ENCODE results near the gene LZTS2. TPM values are rescaled to one million over a fixed set of nuclear protein-coding genes. Genes with fewer than 3 reads are reported as not detected.

The LZTS2 gene
- polyA plus RNA-seq, 3 donors = 22.4 to 105 (median 91.5) TPM

DNA sequence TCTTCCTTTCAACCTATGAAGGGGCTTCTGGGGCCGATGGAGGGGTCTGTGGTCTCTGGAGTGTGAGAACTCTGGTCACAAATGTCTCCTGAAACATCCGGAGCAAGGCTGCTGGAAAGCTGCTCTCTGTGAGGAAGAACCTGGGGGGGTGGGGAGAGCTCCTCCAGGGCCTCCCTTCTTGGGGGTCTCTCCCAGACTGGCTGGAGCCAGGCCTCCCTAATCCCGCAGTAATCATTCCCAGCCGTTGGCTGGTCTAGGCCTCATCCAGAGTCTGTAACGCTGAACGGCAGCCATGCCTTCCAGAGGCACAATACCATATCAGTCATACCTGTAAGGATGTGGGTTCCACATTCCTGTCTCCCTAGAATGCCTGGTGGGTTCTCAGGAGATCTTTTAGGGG lies 4.4 kb upstream of the LZTS2 start:
- WGBS, 3 donors = 67 to 71% (median 71%) methylated on average over 6 of the region's 6 CpGs
- H3K27ac ChIP-seq (ENCODE audit: low read depth, low read length) = no peak overlapping the region

DNA sequence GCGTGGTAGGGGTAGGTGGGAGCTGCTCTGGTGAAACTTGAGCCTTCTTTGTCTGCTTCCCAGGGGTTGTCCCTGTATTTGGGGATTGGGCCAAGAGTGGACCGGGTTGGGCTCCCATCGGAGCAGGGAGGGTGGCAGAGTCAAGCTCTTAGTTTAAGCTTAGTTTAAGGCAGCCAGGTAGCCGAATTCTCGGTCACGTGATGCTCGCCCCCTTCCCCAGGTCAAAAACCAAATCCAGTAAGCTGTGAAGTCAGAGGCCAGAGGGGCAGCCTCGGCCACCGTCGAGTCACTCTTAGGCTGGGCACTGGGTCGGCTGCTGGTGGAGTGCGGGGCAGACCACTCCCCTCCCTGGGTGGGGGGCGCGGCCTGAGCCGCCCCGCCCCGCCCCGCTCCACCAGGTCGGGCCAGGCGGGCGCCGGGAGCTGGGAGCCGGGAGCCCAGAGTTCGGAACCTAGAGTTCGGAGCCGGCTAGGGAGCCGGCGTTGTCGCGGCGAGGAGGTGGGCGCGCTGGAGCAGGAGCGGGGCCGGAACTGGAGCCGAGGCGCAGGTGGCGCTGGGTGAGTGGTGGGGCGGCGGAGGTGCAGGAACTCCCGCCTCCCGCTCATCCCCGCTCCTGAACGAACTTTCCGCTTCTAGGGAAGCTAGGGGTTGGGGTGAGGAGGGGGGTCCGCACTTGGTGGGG lies 2.8 kb upstream of the LZTS2 start:
- 4 to 5% (median 5%) methylated on average over 40 to 46 of the region's 46 CpGs for WGBS, 3 donors
- H3K27ac ChIP-seq (ENCODE audit: low read depth, low read length) = no peak overlapping the region

DNA sequence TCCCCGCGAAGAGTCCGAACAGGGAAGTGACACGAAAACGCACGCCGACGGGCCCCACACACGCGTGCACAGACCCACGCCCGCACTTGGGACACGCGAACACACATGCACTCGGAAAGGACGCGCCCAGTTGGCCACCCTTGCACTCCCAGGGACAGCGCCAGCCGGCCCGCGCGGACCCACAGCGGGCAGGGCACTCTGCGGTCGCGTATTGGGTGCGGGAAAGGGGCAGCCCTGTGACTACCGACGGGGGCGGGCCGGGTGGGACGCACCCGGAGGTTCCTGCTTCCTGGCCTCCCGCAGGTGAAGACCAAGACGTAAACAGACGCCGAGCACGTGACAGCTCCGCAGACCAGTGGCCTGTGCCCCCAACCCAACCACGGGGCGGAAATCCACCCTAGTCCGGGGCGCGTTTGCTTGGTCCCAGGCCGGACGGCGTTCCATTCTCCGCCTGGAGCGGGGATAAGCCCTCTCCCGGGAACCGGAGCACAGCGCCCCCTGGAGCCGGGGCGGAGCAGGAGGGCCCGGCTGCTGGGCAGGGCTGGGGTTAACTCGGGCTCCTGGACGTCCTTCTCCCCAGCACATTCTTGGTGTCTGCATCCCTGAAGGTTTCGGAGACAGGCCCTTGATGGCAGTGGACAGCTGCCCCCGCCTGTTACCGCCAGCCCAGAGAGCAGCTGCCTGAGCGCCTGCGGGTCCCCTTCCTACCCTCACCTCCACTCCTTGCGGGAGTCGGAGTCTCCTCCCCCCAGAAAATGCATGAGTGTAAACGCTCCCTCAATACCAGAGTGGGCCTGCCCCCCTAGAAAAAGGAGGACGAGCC lies 2.0 kb upstream of the LZTS2 start:
- WGBS, 3 donors = 0% methylated on average over 45 to 66 of the region's 66 CpGs
- no peak overlapping the region for H3K27ac ChIP-seq (ENCODE audit: low read depth, low read length)

DNA sequence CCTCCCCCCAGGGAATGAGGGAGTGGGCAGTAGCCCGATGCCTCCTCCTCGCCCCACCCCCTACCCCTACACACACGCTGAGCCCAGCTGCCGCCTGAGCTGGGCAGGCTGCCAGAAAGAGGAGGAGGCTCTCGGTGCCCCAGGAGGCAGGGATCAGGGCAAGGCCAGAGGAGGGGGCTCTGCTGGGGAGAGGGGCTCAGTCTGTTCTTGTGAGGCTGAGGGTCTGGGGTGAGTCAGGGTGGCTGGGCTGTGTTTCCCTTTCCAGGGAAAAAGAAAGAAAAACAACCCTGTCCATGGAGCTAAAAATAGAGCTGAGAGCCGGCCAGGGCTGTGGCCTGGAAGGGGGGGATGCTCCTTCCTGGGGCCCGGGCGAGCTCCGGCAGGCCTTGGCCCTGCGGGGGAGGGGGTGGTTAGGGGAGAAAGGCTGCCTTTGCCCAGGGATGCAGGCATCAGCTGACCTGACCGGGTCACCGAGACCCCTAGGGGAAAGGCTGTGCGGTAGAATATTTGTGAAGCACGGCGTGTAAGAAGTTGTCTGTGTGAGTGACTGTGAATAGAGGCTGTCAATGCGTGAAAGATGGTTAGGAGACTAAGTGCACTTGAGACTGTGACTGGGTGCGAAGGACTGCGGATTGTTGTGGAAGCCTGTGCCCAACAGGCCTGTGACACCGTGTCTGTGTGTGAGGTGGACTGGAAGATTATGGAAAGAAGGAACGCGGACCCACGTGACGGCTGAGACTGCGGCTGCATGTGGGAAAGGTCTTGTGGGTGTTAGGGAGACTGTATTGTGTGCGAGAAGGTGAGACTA lies 1.2 kb upstream of the LZTS2 start:
- WGBS, 3 donors = 2 to 4% (median 2%) methylated on average over 25 of the region's 25 CpGs
- H3K27ac ChIP-seq (ENCODE audit: low read depth, low read length) = peak overlapping the region; percentile 97

DNA sequence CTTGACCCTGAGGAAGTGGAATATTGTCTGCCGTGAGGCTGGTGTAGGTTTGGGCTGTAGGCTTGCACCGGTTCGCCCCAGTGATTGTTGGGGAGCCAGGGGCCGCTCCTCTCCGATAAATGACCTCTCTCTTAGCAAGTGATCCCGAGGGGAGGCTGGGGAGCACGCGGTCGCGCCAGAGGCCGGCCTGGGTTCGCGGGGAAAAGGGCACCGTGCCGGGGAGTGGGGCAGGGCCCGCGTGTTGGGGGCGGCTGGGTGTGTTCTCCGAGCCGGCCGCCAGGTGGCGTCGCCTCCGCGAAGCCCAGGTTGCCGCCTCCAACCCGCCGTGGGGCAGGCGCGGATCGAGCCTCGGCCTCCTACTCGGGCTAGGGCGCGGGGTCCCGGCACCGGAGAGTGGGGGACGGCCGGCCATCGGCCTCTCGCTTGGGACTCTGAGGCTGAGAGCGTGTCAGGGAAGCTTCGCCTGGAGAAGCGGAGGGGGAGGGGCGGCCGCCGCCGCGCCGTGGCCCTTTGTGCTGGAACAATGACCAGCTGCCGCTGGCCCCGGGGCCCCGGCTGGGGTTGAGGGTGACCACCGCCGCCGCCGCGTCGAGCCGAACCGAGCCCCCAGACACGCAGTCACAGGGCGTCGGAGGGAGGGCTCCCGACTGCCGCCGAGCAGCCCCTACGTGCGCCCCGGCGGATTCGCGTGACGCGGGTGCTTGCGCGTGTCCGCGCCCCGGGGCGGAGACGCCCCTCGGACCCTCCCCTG lies 442 bp upstream of the LZTS2 start:
- H3K27ac ChIP-seq (ENCODE audit: low read depth, low read length) = peak overlapping the region; percentile 97
- WGBS, 3 donors = 0% methylated on average over 55 to 83 of the region's 83 CpGs

DNA sequence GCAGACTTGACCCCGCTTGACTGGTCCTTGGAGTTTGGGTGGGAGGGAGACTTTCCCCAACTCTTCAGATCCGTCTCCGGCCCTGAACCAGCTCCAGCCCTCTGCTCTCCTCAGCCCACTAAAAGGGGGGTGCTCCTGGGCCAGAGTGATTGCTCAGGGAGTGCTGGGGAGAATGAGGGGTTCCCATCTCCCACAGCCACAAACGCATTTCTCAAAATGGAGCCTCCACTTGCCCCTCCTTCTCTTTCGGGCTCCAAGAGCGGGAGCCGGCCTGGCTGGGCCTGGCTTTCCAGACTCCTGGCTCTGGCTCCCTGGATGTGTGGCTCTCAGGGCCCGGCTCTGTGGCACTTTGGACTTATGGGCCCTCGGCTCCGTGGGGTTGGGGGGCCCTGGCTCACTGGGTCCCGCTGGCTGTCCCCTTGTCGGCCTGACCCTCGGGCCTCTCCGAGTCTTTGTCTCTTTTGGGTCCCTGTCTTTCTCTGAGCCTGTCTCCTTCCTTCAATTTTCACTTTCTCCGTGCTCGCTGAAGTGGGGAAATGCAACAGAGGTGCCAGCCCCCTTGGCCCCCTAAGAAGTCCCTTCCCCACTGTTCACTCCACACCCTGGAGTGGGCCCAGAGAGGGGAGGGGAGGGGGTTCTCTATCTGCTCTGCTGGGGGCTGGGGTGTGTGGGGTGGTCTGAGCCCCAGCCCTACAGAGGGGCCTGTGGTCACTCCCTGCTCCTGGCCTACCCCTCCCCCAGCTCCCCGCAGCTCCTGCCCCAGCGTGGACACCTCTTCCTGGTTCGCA lies 713 bp downstream of the LZTS2 start:
- WGBS, 3 donors = 3 to 22% (median 4%) methylated on average over 17 to 19 of the region's 19 CpGs
- H3K27ac ChIP-seq (ENCODE audit: low read depth, low read length) = peak overlapping the region; percentile 97

DNA sequence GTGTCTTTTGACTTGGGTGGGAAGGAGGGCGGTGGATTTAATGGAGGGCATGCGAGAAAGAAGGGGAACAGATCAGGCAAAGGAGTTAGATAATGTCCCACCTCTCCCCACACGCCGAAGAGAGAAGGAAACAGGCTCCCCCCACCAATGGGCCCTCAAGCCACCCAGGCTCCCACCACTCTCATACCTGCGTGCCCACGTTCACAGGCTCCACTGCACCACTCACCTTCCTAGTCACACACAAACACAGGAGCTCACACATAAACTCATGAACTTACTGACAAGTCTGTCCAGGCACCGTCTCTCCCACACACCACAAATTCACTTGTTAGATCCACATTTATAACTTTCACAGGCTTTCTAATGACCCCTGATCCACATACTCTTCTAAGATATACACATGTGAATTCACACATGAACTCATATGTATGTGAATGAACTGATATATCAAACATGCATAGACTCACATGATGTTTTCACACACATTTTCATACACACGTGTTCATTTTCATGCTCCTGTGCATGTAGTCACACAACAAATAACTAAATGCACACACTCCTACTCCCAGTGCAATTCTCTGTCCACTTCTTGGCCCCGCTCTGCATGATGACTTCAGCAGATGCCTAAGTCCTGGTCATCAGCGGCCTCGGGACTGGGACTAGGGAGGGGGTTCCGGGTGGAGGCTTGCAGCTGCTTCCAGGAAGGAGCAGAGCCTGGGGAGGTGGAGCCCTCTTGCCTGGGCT lies 1.5 kb downstream of the LZTS2 start:
- WGBS, 3 donors = 13 to 50% (median 15%) methylated on average over 11 to 12 of the region's 12 CpGs
- peak overlapping the region; percentile 97 for H3K27ac ChIP-seq (ENCODE audit: low read depth, low read length)

DNA sequence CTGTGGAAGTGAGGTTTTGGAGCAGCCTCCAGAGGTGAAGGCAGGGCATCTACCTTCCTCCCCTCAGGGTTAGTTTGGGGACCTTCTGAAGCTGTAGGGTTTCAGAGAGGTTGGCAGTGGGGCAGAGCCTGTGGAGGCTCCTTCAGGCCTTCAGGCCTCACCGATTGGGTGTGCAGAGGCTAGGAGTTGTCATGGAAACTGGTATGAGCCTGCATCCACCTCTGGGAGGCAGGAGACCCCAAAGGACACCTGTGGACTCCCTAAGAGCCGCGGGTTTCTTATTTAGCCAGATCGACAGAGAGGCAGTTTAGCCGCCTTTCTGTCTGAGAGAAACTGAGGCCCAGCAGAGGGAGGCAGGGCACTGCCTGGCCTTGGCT lies 2.0 kb downstream of the LZTS2 start:
- 41 to 80% (median 50%) methylated on average over 5 of the region's 5 CpGs for WGBS, 3 donors
- H3K27ac ChIP-seq (ENCODE audit: low read depth, low read length) = peak overlapping the region; percentile 51

DNA sequence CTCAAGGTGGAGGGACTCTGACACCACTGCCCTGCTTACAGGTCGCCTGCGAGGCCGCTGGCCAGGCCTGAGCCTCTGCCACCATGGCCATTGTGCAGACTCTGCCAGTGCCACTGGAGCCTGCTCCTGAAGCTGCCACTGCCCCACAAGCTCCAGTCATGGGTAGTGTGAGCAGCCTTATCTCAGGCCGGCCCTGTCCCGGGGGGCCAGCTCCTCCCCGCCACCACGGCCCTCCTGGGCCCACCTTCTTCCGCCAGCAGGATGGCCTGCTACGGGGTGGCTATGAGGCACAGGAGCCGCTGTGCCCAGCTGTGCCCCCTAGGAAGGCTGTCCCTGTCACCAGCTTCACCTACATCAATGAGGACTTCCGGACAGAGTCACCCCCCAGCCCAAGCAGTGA lies 2.8 kb downstream of the LZTS2 start:
- no peak overlapping the region for H3K27ac ChIP-seq (ENCODE audit: low read depth, low read length)
- WGBS, 3 donors = 72 to 88% (median 78%) methylated on average over 11 of the region's 11 CpGs

DNA sequence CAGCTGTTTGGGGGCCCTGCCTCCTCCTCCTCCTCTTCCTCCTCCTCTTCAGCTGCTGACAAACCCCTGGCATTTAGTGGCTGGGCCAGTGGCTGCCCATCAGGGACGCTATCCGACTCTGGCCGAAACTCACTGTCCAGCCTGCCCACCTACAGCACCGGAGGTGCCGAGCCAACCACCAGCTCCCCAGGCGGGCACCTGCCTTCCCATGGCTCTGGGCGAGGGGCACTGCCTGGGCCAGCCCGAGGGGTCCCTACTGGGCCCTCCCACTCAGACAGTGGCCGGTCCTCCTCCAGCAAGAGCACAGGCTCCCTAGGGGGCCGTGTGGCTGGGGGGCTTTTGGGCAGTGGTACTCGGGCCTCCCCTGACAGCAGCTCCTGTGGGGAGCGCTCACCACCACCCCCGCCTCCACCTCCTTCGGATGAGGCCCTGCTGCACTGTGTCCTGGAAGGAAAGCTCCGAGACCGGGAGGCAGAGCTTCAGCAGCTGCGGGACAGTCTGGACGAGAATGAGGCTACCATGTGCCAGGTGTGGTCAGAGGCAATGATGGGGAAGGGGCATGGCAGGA lies 4.1 kb downstream of the LZTS2 start:
- 87 to 91% (median 88%) methylated on average over 17 to 18 of the region's 18 CpGs for WGBS, 3 donors
- H3K27ac ChIP-seq (ENCODE audit: low read depth, low read length) = no peak overlapping the region

DNA sequence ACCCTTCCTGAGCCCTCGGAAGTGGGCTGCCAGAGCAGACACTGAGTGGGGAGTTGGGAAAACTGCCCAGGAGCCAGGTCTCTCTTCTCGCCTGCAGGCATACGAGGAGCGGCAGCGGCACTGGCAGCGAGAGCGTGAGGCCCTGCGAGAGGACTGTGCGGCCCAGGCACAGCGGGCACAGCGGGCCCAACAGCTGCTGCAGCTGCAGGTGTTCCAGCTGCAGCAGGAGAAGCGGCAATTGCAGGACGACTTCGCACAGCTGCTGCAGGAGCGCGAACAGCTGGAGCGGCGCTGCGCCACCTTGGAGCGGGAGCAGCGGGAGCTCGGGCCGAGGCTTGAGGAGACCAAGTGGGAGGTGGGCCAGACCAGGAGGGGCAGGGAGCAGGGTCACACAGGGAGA lies 5.8 kb downstream of the LZTS2 start:
- WGBS, 3 donors = 85 to 92% (median 88%) methylated on average over 21 to 23 of the region's 23 CpGs

DNA sequence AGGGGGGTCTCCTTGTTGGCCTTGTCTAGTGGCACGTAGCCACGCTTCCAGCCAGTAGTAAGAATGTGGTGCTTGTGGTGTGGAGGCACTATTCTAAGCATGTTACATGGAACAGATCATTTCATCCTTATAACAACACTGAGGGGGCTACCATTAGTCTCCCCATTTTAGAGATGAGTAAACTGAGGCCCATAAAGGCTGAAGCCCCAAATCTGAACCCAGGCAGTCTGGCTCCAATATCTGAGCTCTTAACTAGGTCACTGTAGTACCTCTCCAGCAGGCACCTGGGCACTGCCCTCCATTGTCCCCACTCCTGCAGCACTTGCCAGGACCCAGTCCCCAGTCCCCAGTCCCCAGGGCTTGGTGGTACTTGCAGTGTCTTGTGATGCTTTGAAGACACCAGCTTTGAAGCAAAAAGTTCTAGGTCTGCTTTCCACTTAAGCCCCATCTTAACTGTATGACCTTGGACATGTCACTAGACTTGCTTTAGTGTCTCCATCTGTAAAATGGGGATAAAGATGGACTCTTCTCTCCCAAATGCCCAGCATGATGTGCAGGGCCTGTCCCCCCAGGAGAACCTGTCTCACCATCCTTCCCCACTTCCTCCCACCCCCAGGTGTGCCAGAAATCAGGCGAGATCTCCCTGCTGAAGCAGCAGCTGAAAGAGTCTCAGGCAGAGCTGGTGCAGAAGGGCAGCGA lies 6.4 kb downstream of the LZTS2 start:
- WGBS, 3 donors = 94 to 99% (median 96%) methylated on average over 4 of the region's 4 CpGs
- H3K27ac ChIP-seq (ENCODE audit: low read depth, low read length) = no peak overlapping the region

More for the DNA sequence above, 5.8 kb downstream of the LZTS2 start:
- no peak overlapping the region for H3K27ac ChIP-seq (ENCODE audit: low read depth, low read length)

DNA sequence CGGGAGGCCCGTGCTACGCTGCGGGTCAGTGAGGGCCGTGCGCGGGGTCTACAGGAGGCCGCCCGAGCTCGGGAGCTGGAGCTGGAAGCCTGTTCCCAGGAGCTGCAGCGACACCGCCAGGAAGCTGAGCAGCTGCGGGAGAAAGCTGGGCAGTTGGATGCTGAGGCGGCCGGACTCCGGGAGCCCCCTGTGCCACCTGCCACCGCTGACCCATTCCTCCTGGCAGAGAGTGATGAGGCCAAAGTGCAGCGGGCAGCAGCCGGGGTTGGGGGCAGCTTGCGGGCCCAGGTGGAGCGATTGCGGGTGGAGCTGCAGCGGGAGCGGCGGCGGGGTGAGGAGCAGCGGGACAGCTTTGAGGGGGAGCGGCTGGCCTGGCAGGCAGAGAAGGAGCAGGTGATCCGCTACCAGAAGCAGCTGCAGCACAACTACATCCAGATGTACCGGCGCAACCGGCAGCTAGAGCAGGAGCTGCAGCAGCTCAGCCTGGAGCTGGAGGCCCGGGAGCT lies 7.0 kb downstream of the LZTS2 start:
- H3K27ac ChIP-seq (ENCODE audit: low read depth, low read length) = no peak overlapping the region
- 85 to 86% (median 86%) methylated on average over 33 of the region's 33 CpGs for WGBS, 3 donors

DNA sequence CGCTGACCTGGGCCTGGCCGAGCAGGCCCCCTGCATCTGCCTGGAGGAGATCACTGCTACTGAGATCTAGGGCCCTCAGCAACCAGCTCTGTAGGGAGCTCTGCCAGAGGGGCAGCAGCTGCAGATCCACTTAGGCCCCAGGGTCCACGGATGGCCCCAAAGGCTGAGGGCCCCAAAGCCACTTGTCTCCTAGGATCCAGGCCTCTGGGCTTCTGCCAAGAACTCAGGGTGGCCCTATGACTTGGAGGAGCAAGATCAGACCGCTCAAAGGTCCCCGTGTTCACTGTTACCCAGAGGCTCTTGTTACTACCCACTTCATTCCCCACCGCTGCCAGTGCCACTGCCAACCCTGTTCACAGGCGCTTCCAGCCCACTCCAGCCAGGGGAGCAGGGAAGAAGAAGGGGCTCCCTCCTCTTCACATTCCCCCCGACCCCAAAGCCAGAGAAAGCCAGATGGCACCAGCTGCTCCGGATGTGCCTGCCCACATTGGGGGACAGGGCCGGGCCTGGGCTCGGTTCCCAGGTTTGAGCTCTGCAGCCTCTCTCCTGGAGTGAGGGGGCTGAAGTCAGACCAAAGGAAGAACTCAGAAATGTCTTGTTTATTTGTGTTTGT lies 7.6 kb downstream of the LZTS2 start:
- H3K27ac ChIP-seq (ENCODE audit: low read depth, low read length) = no peak overlapping the region
- 57 to 77% (median 60%) methylated on average over 10 to 11 of the region's 11 CpGs for WGBS, 3 donors

DNA sequence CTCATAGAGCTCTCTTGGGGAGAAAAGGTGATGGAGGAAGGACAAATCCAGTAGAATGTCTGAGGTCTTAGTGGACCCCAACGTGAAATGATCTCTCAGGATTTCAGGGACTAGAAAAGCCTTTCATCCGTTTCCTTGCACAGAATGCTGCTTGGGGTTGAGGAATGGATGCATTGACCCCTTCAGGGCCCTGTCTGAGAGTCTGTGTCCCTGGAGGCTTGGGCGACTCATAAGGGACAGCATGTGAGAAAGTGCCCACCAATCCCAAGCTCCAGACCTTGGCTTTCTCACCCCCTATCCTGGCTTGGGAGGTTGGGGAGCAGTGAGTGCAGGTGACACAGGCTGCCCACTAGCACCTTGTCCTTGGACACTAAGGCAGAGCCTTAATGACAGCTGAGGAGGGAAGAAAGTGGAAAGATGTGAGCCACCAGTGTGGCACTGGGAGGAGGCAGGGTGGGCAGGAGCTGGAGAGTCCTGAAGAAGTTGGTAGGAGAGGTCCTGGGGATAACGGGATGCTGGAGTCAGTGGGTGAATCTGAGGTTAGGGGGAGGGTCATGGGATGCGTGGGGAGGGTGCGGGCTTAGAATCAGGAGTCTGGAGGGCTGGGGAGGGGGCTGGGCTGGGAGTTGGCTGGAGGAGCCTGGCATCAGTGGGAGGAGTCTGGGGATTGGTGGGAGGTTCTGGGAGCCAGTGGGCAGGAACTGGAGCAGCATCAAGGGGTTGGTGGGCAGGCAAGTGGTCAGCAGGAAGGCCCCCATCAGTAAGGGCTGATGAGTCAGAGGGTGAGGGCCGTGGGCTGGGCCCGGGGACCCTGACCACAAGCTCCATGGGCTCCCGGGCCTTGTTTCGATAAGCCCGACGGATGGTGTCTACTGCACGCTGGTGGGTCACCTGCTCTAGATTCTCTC lies 8.6 kb downstream of the LZTS2 start:
- H3K27ac ChIP-seq (ENCODE audit: low read depth, low read length) = peak overlapping the region; percentile 48
- 53 to 70% (median 56%) methylated on average over 9 to 13 of the region's 13 CpGs for WGBS, 3 donors
